Activated CD4-positive, alpha-beta T cell treated with anti-CD3 and anti-CD28 coated beads, Interleukin-2, amount 10 ng/mL, durations not matched to agents 7 days and 5 days (primary cell): ENCODE data around the gene BANP. TPM values are rescaled to one million over a fixed set of nuclear protein-coding genes. Genes with fewer than 3 reads are reported as not detected.
"Not testable (repeated sequence)": the region's sequence is repeated elsewhere in the genome, so short reads cannot be mapped to it uniquely, and the experiment has no call there.

Experiments used
- CTCF ChIA-PET: fragments of 350-600 bp; sonication (Branson Sonifier 250); formaldehyde crosslinking; loops from one replicate; lab custom pipeline; 2021; ENCODE audit warnings: antibody characterized with exemption; lab: Charles Lee
- POLR2A ChIA-PET: fragments of 350-600 bp; sonication (Branson Sonifier 250); formaldehyde crosslinking; loops from one replicate; lab custom pipeline; 2021; ENCODE audit warnings: antibody characterized with exemption; lab: Charles Lee
- DNase-seq: peaks from one replicate; pipeline ENCODE4 v3.0.0-alpha.2; 2020
- H3K27ac Mint-ChIP-seq: one replicate; pipeline ENCODE4 v1.8.0; 2021; ENCODE audit warnings: mild to moderate bottlenecking, moderate library complexity, mixed read lengths
- H3K27me3 Mint-ChIP-seq: one replicate; pipeline ENCODE4 v1.8.0; 2021; ENCODE audit warnings: mixed read lengths
- H3K36me3 Mint-ChIP-seq: one replicate; pipeline ENCODE4 v1.8.0; 2021; ENCODE audit warnings: low read depth, mixed read lengths
- H3K4me1 Mint-ChIP-seq: one replicate; pipeline ENCODE4 v1.8.0; 2021; ENCODE audit warnings: mixed read lengths
- H3K4me3 Mint-ChIP-seq: one replicate; pipeline ENCODE4 v1.8.0; 2021; ENCODE audit warnings: mild to moderate bottlenecking, moderate library complexity, mixed read lengths
- H3K9me3 Mint-ChIP-seq: one replicate; pipeline ENCODE4 v1.8.0; 2021; ENCODE audit warnings: mixed read lengths
- total RNA-seq, 2 experiments: library from RNA; stranded (reverse); gene quantifications; one replicate each; pipeline ENCODE4 v1.2.3, GENCODE V29; 2021

The BANP gene
- total RNA-seq, 2 experiments from 2014 or later = 43.2 to 45.5 TPM

- H3K4me3 Mint-ChIP-seq, H3K4me1 Mint-ChIP-seq, H3K9me3 Mint-ChIP-seq, CTCF ChIA-PET, H3K27me3 Mint-ChIP-seq, DNase-seq, H3K27ac Mint-ChIP-seq, H3K36me3 Mint-ChIP-seq, POLR2A ChIA-PET: not testable (repeated sequence)
These were observed 77.1 kb downstream of the BANP start for GRCh38 chr16:88028177-88028930.

- Mint-ChIP-seq H3K4me3 (no peak overlapping the region), H3K27me3 (no peaks in the 10 kb centered on the region), H3K9me3 (no peaks in the 10 kb centered on the region), H3K27ac (no peak overlapping the region), H3K36me3 (peaks cover 11% of the 10 kb centered on the region), H3K4me1 (no peaks in the 10 kb centered on the region)
- ChIA-PET CTCF (no interaction called here), POLR2A (no interaction called here)
- no peak for DNase-seq
These were observed 79.3 kb downstream of the BANP start for GRCh38 chr16:88030498-88030897.

- H3K27me3 Mint-ChIP-seq, H3K27ac Mint-ChIP-seq, H3K4me1 Mint-ChIP-seq, CTCF ChIA-PET, DNase-seq, H3K4me3 Mint-ChIP-seq, H3K9me3 Mint-ChIP-seq, POLR2A ChIA-PET: not testable (repeated sequence)
- H3K36me3 Mint-ChIP-seq = peaks cover 13% of the 10 kb centered on the region
These were observed 79.7 kb downstream of the BANP start for GRCh38 chr16:88030961-88031360.

GRCh38 chr16:88033003-88033740, 81.9 kb downstream of the BANP start:
- POLR2A ChIA-PET, DNase-seq, H3K4me1 Mint-ChIP-seq, CTCF ChIA-PET, H3K9me3 Mint-ChIP-seq, H3K27me3 Mint-ChIP-seq, H3K4me3 Mint-ChIP-seq, H3K27ac Mint-ChIP-seq, H3K36me3 Mint-ChIP-seq: not testable (repeated sequence)

GRCh38 chr16:88034770-88035169, 83.5 kb downstream of the BANP start:
- no peak overlapping the region for H3K4me3 Mint-ChIP-seq
- no peak overlapping the region for H3K27ac Mint-ChIP-seq
- ChIA-PET CTCF (no interaction called here), POLR2A (no interaction called here)
- peaks cover 9% of the 10 kb centered on the region for H3K36me3 Mint-ChIP-seq
- no peak for DNase-seq
- no peaks in the 10 kb centered on the region for H3K27me3 Mint-ChIP-seq
- no peaks in the 10 kb centered on the region for H3K9me3 Mint-ChIP-seq
- no peaks in the 10 kb centered on the region for H3K4me1 Mint-ChIP-seq

- Mint-ChIP-seq H3K9me3 (no peaks in the 10 kb centered on the region), H3K27ac (no peak overlapping the region), H3K36me3 (peaks cover 9% of the 10 kb centered on the region), H3K4me3 (no peak overlapping the region), H3K4me1 (no peaks in the 10 kb centered on the region), H3K27me3 (no peaks in the 10 kb centered on the region)
- DNase-seq = no peak
- CTCF ChIA-PET = no interaction called here
- POLR2A ChIA-PET = no interaction called here
These were observed 84.1 kb downstream of the BANP start for GRCh38 chr16:88035292-88035691.

GRCh38 chr16:88035884-88036639, 84.8 kb downstream of the BANP start:
- CTCF ChIA-PET, H3K27me3 Mint-ChIP-seq, H3K4me1 Mint-ChIP-seq, H3K36me3 Mint-ChIP-seq, H3K4me3 Mint-ChIP-seq, POLR2A ChIA-PET, DNase-seq, H3K27ac Mint-ChIP-seq, H3K9me3 Mint-ChIP-seq: not testable (repeated sequence)

GRCh38 chr16:88036640-88036996, 85.4 kb downstream of the BANP start:
- POLR2A ChIA-PET, H3K9me3 Mint-ChIP-seq, H3K27ac Mint-ChIP-seq, H3K27me3 Mint-ChIP-seq, H3K4me1 Mint-ChIP-seq, H3K4me3 Mint-ChIP-seq, CTCF ChIA-PET, DNase-seq, H3K36me3 Mint-ChIP-seq: not testable (repeated sequence)

GRCh38 chr16:88037359-88037758, 86.1 kb downstream of the BANP start:
- H3K27me3 Mint-ChIP-seq = not testable (repeated sequence)

GRCh38 chr16:88037876-88038525, 86.8 kb downstream of the BANP start:
- H3K36me3 Mint-ChIP-seq, H3K27ac Mint-ChIP-seq, H3K4me3 Mint-ChIP-seq, H3K9me3 Mint-ChIP-seq, POLR2A ChIA-PET, H3K4me1 Mint-ChIP-seq, CTCF ChIA-PET, H3K27me3 Mint-ChIP-seq, DNase-seq: not testable (repeated sequence)

More at GRCh38 chr16:88037359-88037758, 86.1 kb downstream of the BANP start:
- H3K9me3 Mint-ChIP-seq, DNase-seq, H3K36me3 Mint-ChIP-seq, H3K4me3 Mint-ChIP-seq, CTCF ChIA-PET, H3K4me1 Mint-ChIP-seq, POLR2A ChIA-PET, H3K27ac Mint-ChIP-seq: not testable (repeated sequence)

GRCh38 chr16:88038526-88038908, 87.3 kb downstream of the BANP start:
- H3K27me3 Mint-ChIP-seq, H3K27ac Mint-ChIP-seq, H3K4me3 Mint-ChIP-seq, POLR2A ChIA-PET, DNase-seq, CTCF ChIA-PET, H3K9me3 Mint-ChIP-seq, H3K36me3 Mint-ChIP-seq, H3K4me1 Mint-ChIP-seq: not testable (repeated sequence)

GRCh38 chr16:88039591-88039990, 88.4 kb downstream of the BANP start:
- Mint-ChIP-seq H3K36me3 (peaks cover 9% of the 10 kb centered on the region), H3K4me1 (no peaks in the 10 kb centered on the region), H3K27ac (no peak overlapping the region), H3K9me3 (no peaks in the 10 kb centered on the region), H3K27me3 (no peaks in the 10 kb centered on the region), H3K4me3 (no peak overlapping the region)
- no peak for DNase-seq
- ChIA-PET CTCF (no interaction called here), POLR2A (no interaction called here)
